HG02970 (cell line): Measurements from ENCODE around the gene CNKSR2.

Source experiments
- ATAC-seq: cut with Tn5 transposase; IDR thresholded peaks from one replicate; pipeline ENCODE4 v1.9.1; 2021; ENCODE audit warnings: mild to moderate bottlenecking, moderate library complexity, moderate number of reproducible peaks; ENCODE audit not compliant: unreplicated experiment, low FRiP score

CNKSR2 gene

DNA sequence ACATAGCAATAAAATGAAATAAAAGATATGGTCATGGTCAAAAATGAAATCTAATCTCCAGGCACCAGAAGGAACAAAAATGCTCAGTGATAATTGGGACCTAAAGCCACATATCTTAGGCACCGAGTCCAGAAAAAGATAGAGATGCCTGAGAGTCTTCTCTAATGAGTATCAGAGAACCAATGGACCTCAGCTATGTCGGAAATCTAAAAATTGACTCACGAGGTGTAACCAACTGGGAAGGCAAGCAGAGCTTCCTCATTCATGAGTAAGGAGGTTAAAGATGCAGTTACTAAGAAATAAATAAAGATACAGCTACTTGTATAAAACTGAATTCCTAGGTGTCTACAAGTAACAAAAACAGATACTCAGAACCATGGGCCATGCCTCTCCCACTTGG is 211.8 kb downstream of the CNKSR2 start:
- ATAC-seq, result no peak

DNA sequence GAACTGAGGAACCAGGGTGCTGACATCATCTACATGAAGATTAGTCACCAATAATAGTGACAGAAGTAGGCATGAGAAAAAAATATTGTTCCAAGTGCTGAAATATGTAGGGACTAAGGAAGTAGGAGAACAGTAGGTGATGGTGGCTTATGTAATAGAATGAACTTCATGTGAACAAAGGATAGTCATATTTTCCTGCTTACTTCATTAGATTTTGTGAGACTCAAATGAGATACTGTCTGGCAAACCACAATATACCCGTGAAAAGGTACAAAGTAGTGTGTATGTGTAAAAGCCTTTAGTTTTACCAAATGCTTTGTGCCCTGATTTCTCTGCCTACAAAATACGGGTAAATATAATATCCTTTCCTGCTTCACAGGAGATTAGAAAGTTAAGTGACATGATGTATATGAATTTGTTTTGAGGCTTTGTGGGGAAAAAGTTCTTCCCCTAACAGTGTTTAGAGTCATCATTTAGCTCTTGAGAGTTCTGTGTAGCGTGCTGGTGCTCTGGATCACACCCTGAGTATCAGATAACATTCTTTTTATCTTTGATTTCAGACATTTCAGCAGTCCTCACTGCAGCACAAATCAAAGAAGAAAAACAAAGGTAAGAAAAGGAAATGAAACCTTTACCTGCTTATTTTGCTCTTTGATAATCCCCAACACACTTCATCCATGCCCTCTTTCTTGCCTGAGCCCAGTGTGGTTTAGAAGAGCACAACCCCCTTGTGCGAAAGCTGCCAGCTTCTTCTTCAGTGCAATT is 216.0 kb downstream of the CNKSR2 start:
- no peak for ATAC-seq

DNA sequence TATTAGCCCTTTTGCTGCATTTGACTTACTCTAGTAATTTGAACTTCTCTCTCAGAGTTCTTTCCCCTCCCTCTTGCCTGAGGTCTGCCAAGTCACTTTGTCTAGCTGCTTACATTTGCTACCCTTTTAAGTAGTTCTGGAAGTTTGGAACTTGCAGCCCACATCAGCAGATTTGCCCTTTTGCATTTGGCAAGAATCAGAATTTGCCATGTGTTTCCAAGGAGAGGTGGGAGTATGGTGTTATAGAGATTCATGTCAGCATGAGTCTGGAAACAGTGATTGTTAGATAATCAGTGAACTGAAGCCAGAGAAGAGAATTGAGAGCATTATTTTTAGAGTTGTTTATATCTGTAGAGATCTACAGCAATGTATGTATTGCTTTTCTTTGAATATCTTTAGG is 231.8 kb downstream of the CNKSR2 start:
- ATAC-seq, result no peak

DNA sequence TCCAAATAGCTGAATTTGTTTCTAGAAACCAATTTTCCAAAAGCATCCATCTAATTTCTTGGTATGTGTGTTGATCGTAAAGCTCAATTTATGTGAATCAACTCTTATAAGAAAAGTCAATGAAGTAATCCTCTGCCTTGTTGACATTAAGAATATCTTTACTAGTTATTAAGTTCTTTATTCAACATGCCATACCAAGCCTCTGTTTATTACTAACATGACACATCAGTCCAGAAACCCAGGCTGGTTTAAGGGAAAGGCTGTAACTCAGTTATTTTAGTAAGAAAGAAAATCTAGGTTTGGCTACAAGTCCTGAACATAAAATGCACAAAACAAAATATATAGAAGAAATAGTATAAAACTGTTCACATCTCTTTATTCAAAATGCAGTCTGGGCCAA is 235.9 kb downstream of the CNKSR2 start:
- no peak for ATAC-seq

DNA sequence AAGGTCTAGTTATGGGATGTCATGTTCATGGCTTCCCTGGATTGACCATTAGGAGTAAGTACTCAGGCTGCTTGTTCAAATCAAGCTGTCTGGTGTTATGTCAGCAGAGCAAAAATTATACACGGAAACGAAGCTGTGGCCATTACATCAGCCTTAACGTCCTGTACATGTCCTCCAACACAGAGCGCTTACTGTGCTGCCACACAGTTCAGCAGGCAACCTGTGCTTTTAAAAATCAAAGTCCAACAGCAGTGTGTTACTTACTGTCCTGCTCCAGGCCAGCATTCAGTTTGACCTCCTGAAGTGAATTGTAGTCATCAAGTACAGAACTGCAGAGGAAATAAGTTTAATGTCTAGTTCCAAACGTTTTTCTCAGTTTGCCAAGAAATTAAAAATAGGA is 237.9 kb downstream of the CNKSR2 start:
- no peak for ATAC-seq

DNA sequence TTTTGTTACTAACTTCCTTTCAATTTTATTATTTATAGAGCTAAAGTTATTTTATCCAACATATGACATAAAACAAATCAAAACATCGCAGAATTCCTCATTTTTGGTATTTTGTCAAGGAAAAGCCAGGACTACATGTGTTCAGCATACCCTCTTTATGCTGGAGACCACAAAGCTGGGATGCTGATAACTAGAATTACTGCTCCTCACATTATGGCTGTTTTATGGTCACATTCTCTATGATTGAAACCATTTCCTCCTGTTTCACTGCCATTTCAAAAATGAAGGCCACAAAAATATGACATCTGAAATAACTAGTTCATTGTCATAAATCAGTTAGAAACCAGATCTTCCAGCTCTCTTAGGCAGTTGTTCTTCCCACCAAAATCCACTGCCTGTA is 242.2 kb downstream of the CNKSR2 start:
- no peak for ATAC-seq

DNA sequence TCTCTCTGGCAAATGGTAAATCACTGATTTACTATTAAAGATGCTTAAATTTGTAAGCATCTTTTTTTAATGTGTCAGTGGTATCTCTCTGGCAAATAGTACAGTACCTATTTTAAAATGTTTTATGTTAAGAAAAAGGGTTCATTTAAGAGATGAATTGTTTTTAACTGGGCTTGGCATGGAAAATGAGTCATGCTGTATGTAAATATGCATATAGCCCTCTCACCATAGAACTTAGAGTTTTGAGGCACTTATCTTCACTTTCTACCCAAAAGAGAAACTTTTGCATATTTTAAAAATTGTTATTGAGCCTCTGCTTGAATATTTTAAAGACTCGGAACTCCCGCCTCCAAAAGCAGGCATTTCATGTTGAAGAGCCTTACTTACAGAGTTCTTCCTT is 246.0 kb downstream of the CNKSR2 start:
- no peak for ATAC-seq

DNA sequence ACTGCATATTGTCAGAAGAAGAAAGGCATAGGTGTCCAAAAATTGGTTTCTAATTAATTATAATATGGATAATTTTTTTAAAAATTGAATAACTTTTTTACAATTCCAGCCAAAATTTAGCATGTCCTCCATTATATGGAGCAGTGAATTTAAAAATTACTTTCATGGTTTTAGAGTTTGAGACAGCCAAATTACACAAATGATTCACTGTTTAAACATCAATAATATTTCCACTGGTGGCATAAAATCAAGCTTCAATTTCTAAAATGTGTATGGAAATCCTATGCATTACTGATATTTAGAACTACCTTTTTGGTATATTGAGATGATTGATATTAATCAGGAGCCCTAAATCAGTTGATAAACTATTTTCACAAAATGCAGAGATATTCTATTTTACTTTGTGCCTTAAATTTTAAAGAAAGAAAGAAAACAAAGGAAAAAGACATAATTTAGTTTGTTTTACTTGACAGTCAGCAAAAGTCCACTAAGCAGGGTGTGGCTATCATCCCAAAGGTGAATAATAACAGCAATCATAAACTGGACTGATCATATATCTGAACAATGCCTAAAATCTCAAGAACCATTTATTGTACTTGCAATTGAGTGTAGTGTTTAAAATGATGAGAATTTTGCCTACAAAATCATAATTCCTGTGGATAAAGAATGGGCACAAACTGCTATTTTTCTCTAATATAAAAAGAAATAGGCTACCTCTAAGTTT is 249.7 kb downstream of the CNKSR2 start:
- ATAC-seq, result no peak

DNA sequence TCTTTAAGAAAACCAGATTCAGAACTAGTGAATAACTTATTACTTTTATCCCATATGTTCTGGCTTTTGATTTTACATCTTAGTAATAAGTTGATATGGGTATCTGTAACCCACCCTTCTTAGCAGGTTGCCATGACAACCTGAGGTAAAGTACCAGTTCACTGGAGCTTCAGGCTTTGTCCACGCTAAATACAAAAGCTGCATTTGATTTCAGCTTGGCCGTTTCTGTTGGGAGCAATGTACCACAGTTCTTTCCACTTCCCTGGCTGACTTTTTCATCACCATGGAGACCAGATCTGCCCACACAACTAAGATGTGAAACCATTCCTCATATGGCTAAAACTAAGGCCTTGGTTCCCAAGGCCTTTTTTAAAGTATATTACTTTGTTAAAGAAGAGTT is 257.8 kb downstream of the CNKSR2 start:
- no peak for ATAC-seq

DNA sequence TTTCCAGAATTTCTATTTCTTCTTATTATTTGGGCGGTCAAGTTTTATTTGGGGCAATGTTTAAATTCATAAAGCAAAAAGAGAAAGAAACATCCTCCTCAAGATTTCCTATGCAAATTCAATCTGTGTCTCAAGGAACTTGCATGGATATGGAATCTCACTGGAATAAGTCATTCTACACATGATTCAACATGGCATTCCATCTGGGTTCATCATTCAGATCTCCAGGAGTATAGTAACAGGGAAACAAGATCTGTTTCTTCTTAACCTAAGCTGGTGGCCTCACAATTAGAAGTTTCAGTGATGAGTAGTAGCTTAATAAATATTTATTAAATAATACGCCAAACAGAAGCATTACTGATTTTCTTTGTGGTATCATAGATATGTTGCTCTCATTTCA is 264.1 kb downstream of the CNKSR2 start:
- ATAC-seq, result no peak

DNA sequence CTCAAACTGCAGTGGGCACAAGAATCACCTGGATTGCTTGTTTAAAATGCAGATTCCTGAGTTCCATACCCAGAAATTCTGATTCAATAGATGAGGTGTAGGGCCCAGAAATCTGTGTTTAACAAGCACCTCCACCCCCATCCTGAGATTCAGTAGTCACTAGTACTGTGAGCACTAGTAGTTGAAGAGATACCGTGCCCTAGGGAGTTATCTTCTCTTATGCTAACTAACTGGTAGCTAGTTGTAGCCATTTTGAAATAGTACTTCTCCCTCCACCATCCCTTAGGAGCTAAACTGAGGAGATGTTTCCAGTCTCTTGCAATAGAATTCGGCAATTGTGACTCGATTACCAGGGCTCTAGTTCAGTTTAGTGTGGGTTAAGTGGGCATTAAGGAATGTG is 265.6 kb downstream of the CNKSR2 start:
- ATAC-seq, result no peak

DNA sequence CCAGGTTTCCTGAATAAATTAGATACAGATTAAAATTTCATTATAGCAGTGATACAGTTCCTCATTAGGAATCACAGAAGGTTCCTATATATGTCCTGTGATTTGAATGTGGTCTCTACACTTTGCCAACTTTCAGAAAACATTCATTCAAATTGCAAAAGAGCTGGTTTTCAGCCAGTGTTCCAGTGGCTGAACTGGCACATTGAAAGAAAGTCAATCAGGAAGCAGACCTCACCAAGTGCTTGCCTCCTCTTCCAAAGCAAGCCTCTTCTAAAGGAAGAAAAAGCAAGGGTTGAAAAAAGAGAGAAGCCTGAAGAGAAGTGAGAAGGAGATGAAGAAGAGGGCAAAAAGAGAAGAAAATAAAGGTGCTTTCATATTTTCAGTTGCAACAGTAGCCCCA is 271.2 kb downstream of the CNKSR2 start:
- ATAC-seq, result no peak

DNA sequence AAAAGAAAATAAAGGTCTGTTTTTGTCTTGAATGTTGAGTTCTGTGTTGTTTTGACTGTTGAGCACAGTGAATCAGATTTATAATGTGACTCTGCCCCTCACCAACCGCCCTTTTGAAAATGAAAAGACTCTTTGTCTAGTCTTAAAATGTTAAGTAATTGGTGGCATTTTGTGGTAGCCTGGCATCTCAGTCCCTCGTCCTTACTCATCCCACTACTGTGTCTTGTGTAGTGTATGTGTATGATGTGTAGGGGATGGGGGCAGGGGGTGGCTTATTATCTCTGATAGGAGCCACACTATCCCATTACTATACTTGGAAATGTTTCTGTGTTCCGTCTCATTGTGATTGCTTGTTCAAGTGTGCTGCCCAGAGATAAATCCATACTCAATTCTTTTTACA is 271.7 kb downstream of the CNKSR2 start:
- ATAC-seq, result no peak

DNA sequence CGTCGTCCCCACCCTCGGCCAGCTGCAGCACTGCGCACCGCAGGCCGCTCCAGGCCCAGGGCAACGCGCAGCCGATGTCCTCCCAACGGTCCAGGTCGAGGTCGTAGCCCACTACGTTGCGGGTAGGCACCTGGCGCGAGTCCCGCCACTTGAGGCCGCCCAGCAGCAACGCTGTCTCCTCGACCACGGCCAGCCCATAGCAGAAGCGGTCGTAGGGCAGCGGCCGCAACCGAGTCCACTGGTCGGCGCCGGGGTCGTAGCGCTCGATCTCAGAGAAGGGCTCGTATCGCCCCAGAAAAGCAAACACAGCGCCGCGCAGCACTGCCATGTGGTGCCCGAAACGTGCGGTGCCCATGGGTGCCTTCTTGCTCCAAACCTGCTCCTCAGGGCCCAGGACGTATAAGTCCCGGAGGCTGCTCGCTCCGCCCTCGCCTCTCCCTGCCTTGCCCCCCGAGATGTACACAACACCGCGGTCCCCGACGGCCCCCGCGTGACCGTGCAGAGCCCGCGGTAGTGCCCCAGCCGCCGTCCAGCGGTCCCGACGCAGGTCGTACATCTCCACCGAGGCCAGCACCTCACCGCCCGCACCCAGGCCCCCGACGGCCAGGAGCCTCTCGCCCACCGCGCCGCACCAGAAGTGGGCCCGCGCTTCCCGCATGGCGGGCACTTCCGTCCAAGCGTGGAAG is 281.8 kb downstream of the CNKSR2 start:
- ATAC-seq, result no peak

DNA sequence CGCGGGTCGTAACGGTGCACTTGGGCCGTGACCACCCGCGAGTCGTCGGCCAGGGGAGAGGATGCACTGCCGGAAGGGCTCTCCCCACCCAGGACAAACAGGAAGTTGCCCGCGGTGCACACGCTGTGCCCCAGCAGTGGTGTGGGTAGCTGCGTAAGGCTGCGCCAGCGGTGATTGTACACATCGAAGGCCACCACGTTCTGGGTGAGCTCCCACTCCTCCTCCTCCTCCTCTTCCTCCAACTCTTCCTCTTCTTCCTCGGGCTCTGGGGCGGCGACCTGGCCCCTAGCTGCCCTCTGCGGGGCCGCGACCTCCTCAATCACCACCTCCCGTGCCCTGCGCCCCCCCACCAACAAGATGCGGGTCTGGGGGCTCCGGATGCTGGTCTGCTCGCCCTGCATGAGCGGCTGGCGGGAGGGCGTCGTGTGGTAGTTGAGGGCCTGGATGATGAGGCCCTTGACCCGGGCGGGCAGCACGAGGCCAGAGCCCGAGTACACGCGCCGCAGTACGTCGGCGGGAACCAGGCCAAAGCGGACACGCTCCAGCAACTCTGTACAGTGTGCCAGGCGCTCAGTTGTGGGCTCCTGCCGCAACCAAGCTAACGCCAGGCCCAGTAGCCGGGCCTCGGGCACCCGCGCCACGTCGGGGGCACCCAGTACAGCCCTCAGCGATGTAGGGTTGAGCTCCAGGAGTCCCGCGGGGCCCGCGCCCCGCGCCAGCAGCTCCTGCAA is 282.5 kb downstream of the CNKSR2 start:
- no peak for ATAC-seq

DNA sequence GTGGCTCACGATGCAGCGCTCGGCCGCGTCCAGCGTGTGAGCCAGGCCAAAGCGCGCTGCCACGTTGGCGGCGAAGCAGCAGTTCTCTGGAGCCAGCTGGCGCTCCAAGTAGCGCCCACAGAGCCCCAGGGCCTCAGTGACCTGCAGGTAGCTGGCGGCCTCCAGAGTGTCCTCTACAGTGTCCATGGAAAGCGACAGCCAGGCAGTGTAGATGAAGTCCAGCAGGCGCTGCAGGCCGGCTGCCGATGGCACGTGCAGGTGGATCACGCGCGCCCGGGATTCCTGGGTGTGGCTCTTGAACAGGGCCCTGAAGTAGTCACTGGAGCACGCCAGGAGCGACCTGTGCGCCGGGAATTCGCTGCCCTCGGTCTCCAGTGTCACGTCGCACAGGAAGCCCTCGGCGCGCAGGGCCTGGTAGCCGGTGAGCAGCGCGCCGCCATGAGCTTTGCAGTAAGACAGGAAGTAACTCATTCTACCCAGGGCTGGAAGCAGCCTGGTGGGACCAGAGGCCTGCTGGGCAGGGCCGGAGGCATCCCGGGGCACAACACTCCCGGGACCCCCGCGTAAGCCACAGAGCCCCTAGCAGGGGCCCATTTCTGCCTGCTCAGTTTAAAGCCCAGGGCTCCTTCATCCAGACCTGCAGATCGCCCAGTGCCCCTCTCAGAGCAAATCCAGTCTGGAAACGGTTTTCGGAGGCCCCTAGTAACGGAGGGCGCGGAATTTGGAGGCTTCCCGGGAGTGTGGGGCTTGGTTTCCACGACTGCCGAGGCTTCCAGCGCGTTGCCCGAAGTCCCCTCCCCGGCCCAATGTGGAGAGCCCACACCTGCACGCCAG is 283.3 kb downstream of the CNKSR2 start:
- ATAC-seq, result no peak

DNA sequence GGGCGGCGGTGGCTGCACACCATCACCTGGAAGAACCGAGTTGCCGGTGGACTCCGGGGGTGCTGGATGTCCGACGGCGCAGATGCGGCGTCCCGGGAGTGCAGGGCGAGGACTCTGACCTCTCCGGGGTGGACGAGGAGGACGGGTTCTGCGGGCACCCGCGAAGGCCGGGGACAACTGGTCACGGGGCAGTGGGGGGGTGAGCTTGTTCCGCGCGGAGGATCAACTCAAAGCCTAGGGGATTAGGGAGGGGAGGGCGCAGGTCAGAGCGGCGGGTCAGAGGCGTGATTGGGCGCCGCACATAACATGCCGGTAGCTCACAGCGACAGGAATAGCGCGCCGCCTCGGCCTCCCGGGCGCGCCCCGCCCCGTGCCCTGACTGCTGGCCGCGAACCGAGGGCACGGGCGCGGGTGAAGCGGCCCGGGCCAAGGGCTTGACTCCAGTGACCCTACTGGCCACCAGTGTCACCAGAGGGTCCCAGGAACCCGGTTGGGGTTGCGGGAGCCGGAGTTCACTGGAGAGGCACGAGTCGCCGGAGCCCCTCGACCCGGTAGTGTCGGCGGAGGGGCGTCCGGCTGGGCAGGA is 284.0 kb downstream of the CNKSR2 start, which contains the start of gene KLHL34:
Gene KLHL34 (minus strand): TSS at position 179 of the 586 bp plus-strand sequence. CDS start 542 bp downstream, outside the sequence.
- ATAC-seq, result no peak

DNA sequence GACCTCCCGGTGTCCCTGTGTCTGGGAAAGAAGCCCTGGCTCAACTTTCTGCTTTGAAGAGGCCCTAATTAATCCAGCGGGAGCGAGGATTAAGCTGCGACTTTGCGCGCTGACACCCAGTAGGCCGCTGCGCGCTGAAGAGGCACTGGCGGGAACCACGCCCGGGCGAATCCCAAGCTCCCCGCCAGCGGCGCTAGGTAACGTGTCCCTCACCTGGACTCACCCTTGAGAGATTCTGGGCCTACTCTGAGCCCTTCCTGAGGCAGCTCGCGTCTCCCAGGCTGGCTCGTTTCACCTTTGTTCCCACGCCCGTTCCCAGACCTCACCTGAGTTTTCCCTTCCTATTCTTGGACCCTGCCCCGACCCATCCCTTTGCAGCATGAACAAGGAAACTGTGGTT is 284.5 kb downstream of the CNKSR2 start:
- no peak for ATAC-seq

DNA sequence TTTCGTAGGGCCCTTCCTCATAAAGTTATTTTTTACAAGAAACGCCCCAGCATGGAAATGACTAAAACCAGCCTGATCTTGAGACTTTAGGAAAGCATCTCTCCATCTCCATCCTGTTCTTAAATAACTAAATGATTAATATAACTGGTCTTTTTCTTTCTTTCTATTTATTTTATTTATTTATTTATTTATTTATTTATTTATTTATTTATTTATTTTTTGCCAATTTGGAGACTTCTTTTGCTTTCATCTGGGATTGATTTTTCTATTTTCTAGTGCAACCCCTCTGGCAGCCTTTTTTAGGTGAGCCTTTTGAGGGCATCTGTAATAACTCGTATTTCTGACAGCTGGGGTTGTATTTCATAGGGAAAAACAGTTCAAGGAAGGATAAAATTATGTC is 285.1 kb downstream of the CNKSR2 start:
- ATAC-seq, result no peak

DNA sequence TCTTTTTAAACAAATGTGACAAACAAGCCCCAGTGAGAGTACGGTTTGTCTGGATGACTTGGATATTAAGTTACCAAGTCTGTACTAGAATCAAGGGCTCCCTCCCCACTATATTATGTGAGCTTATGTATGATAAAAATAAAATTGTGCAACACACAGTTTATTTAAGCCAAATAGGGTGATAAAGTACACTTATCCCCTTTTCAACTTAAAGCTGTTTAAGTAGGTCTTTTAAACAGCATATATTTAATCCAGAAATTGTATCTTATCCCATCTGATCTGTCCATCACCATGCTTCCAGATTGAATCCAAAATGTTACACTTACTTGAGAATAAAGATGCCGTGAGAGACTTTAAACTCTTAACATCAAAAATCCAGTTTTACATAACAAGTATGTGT is 285.9 kb downstream of the CNKSR2 start:
- ATAC-seq, result no peak
